Measurements from ENCODE around the gene TPM3. TPM values are rescaled to one million over a fixed set of nuclear protein-coding genes. Genes with fewer than 3 reads are reported as not detected.

The TPM3 gene
- total RNA-seq, 1 experiment from 2014 or later: 681 TPM

DNA sequence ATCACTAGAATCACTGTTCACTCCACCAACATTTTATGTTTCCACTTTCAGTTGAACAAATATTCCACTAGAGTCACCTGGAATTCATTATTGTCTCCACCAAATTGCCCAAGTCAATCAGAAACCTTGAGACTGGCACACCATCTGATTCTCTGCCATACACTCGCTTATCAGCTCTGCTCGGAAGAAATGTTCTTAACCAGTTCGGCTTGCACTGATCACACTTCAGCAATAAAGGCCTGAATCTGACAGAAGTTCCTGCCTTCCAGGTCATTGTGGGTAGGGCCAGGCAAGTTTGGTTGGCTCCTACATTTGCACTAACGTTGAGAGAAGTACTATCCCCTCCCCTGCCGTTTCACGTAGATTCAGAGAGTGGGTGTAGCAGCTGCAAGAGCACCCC, 10.0 kb downstream of the TPM3 start:
- Mint-ChIP-seq H3K9me3 (ENCODE audit: unreplicated experiment) (no peaks in the 10 kb centered on the region), H3K27me3 (ENCODE audit: insufficient read depth, unreplicated experiment) (no peaks in the 10 kb centered on the region), H3K4me1 (ENCODE audit: low read depth, unreplicated experiment) (peaks cover 56% of the 10 kb centered on the region), H3K27ac (ENCODE audit: unreplicated experiment) (peak overlapping the region; percentile 96), H3K4me3 (ENCODE audit: unreplicated experiment) (peak overlapping the region; percentile 92), H3K36me3 (ENCODE audit: insufficient read depth, unreplicated experiment) (peaks cover 69% of the 10 kb centered on the region)
- CTCF ChIA-PET: no interaction called here
- H3K27me3 ChIP-seq (replicated peaks; ENCODE audit: control insufficient read depth, insufficient read depth, low read length): no peaks in the 10 kb centered on the region
- no peaks in the 10 kb centered on the region for H3K9me3 ChIP-seq
- TSS peak; percentile 28 for BruUV-seq (replicated peaks)
- H3K4me1 ChIP-seq: peaks cover 59% of the 10 kb centered on the region
- POLR2A ChIA-PET: interaction anchor here (0.9 kb wide), 1 partner anchor 192 kb away, joined by 6 read pairs; the partner anchor contains the start of gene RPS27
- DNase-seq: no peak
- TF ChIP-seq, protein P1, sequence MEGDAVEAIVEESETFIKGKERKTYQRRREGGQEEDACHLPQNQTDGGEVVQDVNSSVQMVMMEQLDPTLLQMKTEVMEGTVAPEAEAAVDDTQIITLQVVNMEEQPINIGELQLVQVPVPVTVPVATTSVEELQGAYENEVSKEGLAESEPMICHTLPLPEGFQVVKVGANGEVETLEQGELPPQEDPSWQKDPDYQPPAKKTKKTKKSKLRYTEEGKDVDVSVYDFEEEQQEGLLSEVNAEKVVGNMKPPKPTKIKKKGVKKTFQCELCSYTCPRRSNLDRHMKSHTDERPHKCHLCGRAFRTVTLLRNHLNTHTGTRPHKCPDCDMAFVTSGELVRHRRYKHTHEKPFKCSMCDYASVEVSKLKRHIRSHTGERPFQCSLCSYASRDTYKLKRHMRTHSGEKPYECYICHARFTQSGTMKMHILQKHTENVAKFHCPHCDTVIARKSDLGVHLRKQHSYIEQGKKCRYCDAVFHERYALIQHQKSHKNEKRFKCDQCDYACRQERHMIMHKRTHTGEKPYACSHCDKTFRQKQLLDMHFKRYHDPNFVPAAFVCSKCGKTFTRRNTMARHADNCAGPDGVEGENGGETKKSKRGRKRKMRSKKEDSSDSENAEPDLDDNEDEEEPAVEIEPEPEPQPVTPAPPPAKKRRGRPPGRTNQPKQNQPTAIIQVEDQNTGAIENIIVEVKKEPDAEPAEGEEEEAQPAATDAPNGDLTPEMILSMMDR (IDR thresholded peaks at IDR 0.05; ENCODE audit: insufficient read depth in 1 of 2, low read depth in 1 of 2, low read length in 1 of 2, severe bottlenecking in 1 of 2, unreplicated experiment in 1 of 2): no peak
- peaks cover 3% of the 10 kb centered on the region; the same call in 1 of the 2 replicates for H3K36me3 ChIP-seq (ENCODE audit: control insufficient read depth, insufficient read depth, low read length)
- H3K4me3 ChIP-seq (ENCODE audit: low read depth, low read length): peak overlapping the region; percentile 70
- intact Hi-C loops (cut with micrococcal nuclease; ENCODE audit: unreplicated experiment): loop anchor here (1.0 kb wide), 1 partner anchor 181 kb away; no protein-coding TSS in a partner anchor

DNA sequence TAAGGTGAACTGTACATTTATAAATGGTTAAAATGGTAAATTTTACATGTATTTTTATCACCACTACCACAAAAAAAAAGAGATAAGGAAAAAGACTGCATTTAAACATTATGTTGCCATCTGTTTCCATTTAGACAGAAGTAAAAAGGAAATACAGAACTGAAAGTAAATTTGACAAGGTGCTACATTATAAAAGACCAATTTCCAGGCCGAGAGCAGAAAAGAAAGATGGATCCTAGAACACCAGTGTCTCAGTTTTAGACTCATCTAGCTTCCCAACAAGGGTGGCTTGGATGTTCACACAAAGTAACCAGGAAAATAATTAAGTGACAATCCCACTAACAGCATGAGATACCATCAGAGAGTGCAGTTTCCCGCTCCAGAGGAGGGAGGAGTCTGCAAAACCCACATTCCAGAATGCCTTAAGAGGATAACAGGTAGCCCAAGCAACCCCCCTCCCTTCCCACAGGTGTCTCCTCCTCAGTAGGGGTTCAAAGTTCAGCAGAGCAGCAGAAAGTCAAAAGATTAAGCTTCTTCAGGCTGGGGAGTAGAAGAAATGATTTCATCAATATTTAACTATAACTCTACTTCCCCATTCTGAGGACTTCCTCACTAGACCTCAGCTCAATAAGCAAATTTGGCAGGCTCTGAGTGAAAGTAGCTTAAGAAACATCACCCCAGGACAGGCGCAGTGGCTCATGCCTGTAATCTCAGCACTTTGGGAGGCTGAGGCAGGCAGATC, 11.8 kb downstream of the TPM3 start:
- no peaks in the 10 kb centered on the region for H3K27me3 Mint-ChIP-seq (ENCODE audit: insufficient read depth, unreplicated experiment)
- intact Hi-C loops (cut with micrococcal nuclease; ENCODE audit: unreplicated experiment): no loop called here
- Histone ChIP-seq H3K27me3 (replicated peaks; ENCODE audit: control insufficient read depth, insufficient read depth, low read length) (no peaks in the 10 kb centered on the region), H3K36me3 (ENCODE audit: control insufficient read depth, insufficient read depth, low read length) (peaks cover 3% of the 10 kb centered on the region; the same call in 1 of the 2 replicates), H3K4me1 (peaks cover 46% of the 10 kb centered on the region), H3K4me3 (ENCODE audit: low read depth, low read length) (peak overlapping the region; percentile 12; the same call in 1 of the 2 replicates), H3K9me3 (no peaks in the 10 kb centered on the region)
- ChIA-PET POLR2A (interaction anchor here (0.6 to 1.3 kb wide), 4 partner anchors 10 to 183 kb away, joined by 3 to 7 read pairs (median 4); partner anchors contain the start of gene UBAP2L), CTCF (interaction anchor here (0.5 to 1.0 kb wide), 3 partner anchors 19 to 155 kb away, joined by 3 read pairs; no protein-coding TSS in a partner anchor)
- H3K9me3 Mint-ChIP-seq (ENCODE audit: unreplicated experiment): no peaks in the 10 kb centered on the region
- H3K36me3 Mint-ChIP-seq (ENCODE audit: insufficient read depth, unreplicated experiment): peaks cover 84% of the 10 kb centered on the region
- TF ChIP-seq, protein P1 (IDR thresholded peaks at IDR 0.05; ENCODE audit: insufficient read depth in 1 of 2, low read depth in 1 of 2, low read length in 1 of 2, severe bottlenecking in 1 of 2, unreplicated experiment in 1 of 2): no peak
- H3K4me3 Mint-ChIP-seq (ENCODE audit: unreplicated experiment): peak overlapping the region; percentile 92
- H3K27ac Mint-ChIP-seq (ENCODE audit: unreplicated experiment): peak overlapping the region; percentile 96
- peak; percentile 83 to 89 for DNase-seq
- H3K4me1 Mint-ChIP-seq (ENCODE audit: low read depth, unreplicated experiment): peaks cover 44% of the 10 kb centered on the region
- no TSS peak for BruUV-seq (replicated peaks)

DNA sequence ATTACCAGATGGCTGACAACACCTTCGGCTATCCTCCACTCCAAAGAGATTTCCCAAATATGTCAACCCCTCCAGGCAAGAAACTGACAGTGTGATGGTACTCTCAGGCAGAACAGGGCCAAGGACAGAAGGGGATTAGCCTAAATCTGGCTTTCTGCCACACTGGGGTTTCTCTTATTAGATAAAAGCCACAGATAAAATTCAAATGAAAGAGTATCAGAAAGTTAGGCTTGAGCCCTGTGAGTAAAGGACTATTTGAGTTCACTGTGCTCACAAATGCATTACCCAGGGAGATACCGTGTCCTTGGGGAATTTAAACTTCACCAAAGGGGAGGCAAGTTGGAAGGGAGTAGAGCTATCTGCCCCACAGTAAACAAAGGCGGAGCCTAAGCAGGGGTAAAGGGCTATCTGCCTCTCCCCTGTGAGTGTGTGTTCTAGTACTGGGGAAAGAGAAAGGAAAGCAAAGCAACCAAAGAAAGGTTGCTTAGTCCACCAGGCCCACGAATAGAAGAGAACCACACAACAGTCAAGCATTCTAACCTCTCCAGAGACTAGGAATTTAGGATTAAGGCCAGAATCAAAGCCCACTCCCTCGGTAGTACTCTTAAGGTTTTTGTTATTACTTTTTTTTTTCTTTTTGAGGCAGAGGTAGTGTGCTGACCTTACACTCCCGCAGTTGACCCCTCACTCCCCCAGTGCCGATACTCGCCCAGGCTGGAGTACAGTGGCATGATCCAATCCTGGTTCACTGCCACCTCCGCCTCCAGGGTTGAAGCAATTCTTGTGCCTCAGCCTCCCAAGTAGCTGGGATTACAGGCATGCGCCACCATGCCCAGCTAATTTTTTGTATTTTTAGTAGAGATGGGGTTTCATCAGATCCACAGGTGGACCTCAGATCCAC, 12.7 kb downstream of the TPM3 start:
- peaks cover 44% of the 10 kb centered on the region for H3K4me1 Mint-ChIP-seq (ENCODE audit: low read depth, unreplicated experiment)
- Histone ChIP-seq H3K27me3 (replicated peaks; ENCODE audit: control insufficient read depth, insufficient read depth, low read length) (no peaks in the 10 kb centered on the region), H3K36me3 (ENCODE audit: control insufficient read depth, insufficient read depth, low read length) (peaks cover 3% of the 10 kb centered on the region; the same call in 1 of the 2 replicates), H3K4me3 (ENCODE audit: low read depth, low read length) (peak overlapping the region; percentile 8; the same call in 1 of the 2 replicates), H3K9me3 (no peaks in the 10 kb centered on the region), H3K4me1 (peaks cover 46% of the 10 kb centered on the region)
- peak overlapping the region; percentile 96 for H3K27ac Mint-ChIP-seq (ENCODE audit: unreplicated experiment)
- H3K4me3 Mint-ChIP-seq (ENCODE audit: unreplicated experiment): peak overlapping the region; percentile 92
- POLR2A ChIA-PET: interaction anchor here (0.6 to 1.1 kb wide), 2 partner anchors 10 to 41 kb away, joined by 3 to 4 read pairs; partner anchors contain the start of gene UBAP2L
- no peaks in the 10 kb centered on the region for H3K27me3 Mint-ChIP-seq (ENCODE audit: insufficient read depth, unreplicated experiment)
- H3K36me3 Mint-ChIP-seq (ENCODE audit: insufficient read depth, unreplicated experiment): peaks cover 93% of the 10 kb centered on the region
- BruUV-seq (replicated peaks): no TSS peak
- DNase-seq: peak in 1 of 2 experiments; percentile 36
- CTCF ChIA-PET: interaction anchor here (0.8 kb wide), 1 partner anchor 100 kb away, joined by 3 read pairs; no protein-coding TSS in a partner anchor
- intact Hi-C loops (cut with micrococcal nuclease; ENCODE audit: unreplicated experiment): no loop called here
- TF ChIP-seq, protein P1 (IDR thresholded peaks at IDR 0.05; ENCODE audit: insufficient read depth in 1 of 2, low read depth in 1 of 2, low read length in 1 of 2, severe bottlenecking in 1 of 2, unreplicated experiment in 1 of 2): no peak
- no peaks in the 10 kb centered on the region for H3K9me3 Mint-ChIP-seq (ENCODE audit: unreplicated experiment)
